MM.1S (cell line): ENCODE measurements around the gene RGN.
A peak's percentile ranks its signal among the peaks of the same experiment; 100 is the strongest.
"Not testable (repeated sequence)": the region's sequence is repeated elsewhere in the genome, so short reads cannot be mapped to it uniquely, and the experiment has no call there.

Source experiments
- DNase-seq: peaks from one replicate; pipeline ENCODE4 v3.0.0-alpha.2; 2015
- H2AFZ ChIP-seq: fragments of 300-600 bp; sonication (generic); 2 replicates; pipeline ENCODE4 v1.6.0; 2016; ENCODE audit warnings: antibody characterized with exemption, low read length
- H3F3A ChIP-seq: fragments of 300-600 bp; sonication (generic); 2 replicates; pipeline ENCODE4 v1.6.1; 2016; ENCODE audit warnings: mild to moderate bottlenecking, antibody characterized with exemption, low read length, moderate library complexity, mixed read lengths; ENCODE audit not compliant: insufficient read depth
- H3K27ac ChIP-seq: fragments of 300-600 bp; sonication (generic); 2 replicates; pipeline ENCODE4 v1.5.1; 2016; ENCODE audit warnings: mild to moderate bottlenecking, low read length
- H3K27me3 ChIP-seq: fragments of 300-600 bp; sonication (generic); replicated peaks from 2 replicates; pipeline ENCODE4 v1.6.0; 2016; ENCODE audit warnings: low read length; ENCODE audit not compliant: insufficient read depth
- H3K36me3 ChIP-seq: fragments of 300-600 bp; sonication (generic); replicated peaks from 2 replicates; pipeline ENCODE4 v1.6.1; 2016; ENCODE audit warnings: mild to moderate bottlenecking, low read length, mixed read lengths; ENCODE audit not compliant: insufficient read depth
- H3K4me1 ChIP-seq: fragments of 300-600 bp; sonication (generic); 2 replicates; pipeline ENCODE4 v1.6.1; 2016; ENCODE audit warnings: low read length, mixed read lengths
- H3K4me2 ChIP-seq: fragments of 300-600 bp; sonication (generic); 2 replicates; pipeline ENCODE4 v1.6.0; 2016; ENCODE audit warnings: low read depth, low read length
- H3K4me3 ChIP-seq: fragments of 300-600 bp; sonication (generic); 2 replicates; pipeline ENCODE4 v1.5.1; 2016; ENCODE audit warnings: low read length, mixed read lengths
- H3K79me2 ChIP-seq: fragments of 300-600 bp; sonication (generic); 2 replicates; pipeline ENCODE4 v1.6.1; 2016; ENCODE audit warnings: mixed run types, low read length, mixed read lengths
- H3K9ac ChIP-seq: fragments of 300-600 bp; sonication (generic); 2 replicates; pipeline ENCODE4 v1.6.1; 2016; ENCODE audit warnings: low read length, mixed read lengths
- H3K9me2 ChIP-seq: fragments of 300-600 bp; sonication (generic); replicated peaks from 2 replicates; pipeline ENCODE4 v1.6.1; 2016; ENCODE audit warnings: mild to moderate bottlenecking, low read length, mixed read lengths; ENCODE audit not compliant: insufficient read depth
- H3K9me3 ChIP-seq: fragments of 300-600 bp; sonication (generic); replicated peaks from 2 replicates; pipeline ENCODE4 v1.6.1; 2016; ENCODE audit warnings: mild to moderate bottlenecking, low read length, mixed read lengths; ENCODE audit not compliant: insufficient read depth
- H4K20me1 ChIP-seq: fragments of 300-600 bp; sonication (generic); 2 replicates; pipeline ENCODE4 v1.6.1; 2016; ENCODE audit warnings: mild to moderate bottlenecking, low read length, moderate library complexity, mixed read lengths; ENCODE audit not compliant: insufficient read depth
- EZH2 ChIP-seq: fragments of 300-600 bp; sonication (generic); optimal IDR thresholded peaks from 2 replicates; pipeline ENCODE3; 2017; ENCODE audit warnings: low read depth, mild to moderate bottlenecking, antibody characterized with exemption, low read length, mixed read lengths
- EZH2phosphoT487 ChIP-seq: fragments of 300-600 bp; sonication (generic); IDR thresholded peaks from 2 replicates; pipeline ENCODE4 v1.6.1; 2018; ENCODE audit warnings: antibody characterized with exemption, low read length
- TF ChIP-seq, protein P1 (sequence below): fragments of 300-600 bp; sonication (generic); IDR thresholded peaks from 2 replicates; pipeline ENCODE4 v1.5.1; 2016; ENCODE audit warnings: antibody characterized with exemption, low read length, mixed read lengths

RGN gene

GRCh38 chrX:47129157-47129898, 51.1 kb downstream of the RGN start:
- H2AFZ ChIP-seq: peak overlapping the region; percentile 90
- TF ChIP-seq, protein P1, sequence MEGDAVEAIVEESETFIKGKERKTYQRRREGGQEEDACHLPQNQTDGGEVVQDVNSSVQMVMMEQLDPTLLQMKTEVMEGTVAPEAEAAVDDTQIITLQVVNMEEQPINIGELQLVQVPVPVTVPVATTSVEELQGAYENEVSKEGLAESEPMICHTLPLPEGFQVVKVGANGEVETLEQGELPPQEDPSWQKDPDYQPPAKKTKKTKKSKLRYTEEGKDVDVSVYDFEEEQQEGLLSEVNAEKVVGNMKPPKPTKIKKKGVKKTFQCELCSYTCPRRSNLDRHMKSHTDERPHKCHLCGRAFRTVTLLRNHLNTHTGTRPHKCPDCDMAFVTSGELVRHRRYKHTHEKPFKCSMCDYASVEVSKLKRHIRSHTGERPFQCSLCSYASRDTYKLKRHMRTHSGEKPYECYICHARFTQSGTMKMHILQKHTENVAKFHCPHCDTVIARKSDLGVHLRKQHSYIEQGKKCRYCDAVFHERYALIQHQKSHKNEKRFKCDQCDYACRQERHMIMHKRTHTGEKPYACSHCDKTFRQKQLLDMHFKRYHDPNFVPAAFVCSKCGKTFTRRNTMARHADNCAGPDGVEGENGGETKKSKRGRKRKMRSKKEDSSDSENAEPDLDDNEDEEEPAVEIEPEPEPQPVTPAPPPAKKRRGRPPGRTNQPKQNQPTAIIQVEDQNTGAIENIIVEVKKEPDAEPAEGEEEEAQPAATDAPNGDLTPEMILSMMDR: no peak
- TF ChIP-seq EZH2phosphoT487: no peak
- TF ChIP-seq EZH2: no peak
- no peaks in the 10 kb centered on the region for H3K36me3 ChIP-seq
- H3K9me3 ChIP-seq: no peaks in the 10 kb centered on the region
- H3K4me3 ChIP-seq: peak overlapping the region; percentile 79
- no peaks in the 10 kb centered on the region for H4K20me1 ChIP-seq
- DNase-seq: peak; percentile 92
- H3K79me2 ChIP-seq: no peaks in the 10 kb centered on the region
- peak overlapping the region; percentile 16; the same call in 1 of the 2 replicates for H3K4me2 ChIP-seq
- peak overlapping the region; percentile 50; the same call in 1 of the 2 replicates for H3K27ac ChIP-seq
- no peaks in the 10 kb centered on the region for H3F3A ChIP-seq
- no peaks in the 10 kb centered on the region for H3K4me1 ChIP-seq
- H3K9me2 ChIP-seq: no peaks in the 10 kb centered on the region
- no peaks in the 10 kb centered on the region for H3K27me3 ChIP-seq
- H3K9ac ChIP-seq: peak overlapping the region; percentile 66; the same call in 1 of the 2 replicates

- no peaks in the 10 kb centered on the region for H4K20me1 ChIP-seq
- H3K27me3 ChIP-seq: no peaks in the 10 kb centered on the region
- no peaks in the 10 kb centered on the region for H3K9me3 ChIP-seq
- no peaks in the 10 kb centered on the region for H3K9me2 ChIP-seq
- H3K4me2 ChIP-seq: peak overlapping the region; percentile 32; the same call in 1 of the 2 replicates
- H3K27ac ChIP-seq: no peak overlapping the region
- peak overlapping the region; percentile 79 for H3K4me3 ChIP-seq
- H3K36me3 ChIP-seq: no peaks in the 10 kb centered on the region
- TF ChIP-seq, protein P1: no peak
- H3K9ac ChIP-seq: no peak overlapping the region
- H3K79me2 ChIP-seq: no peaks in the 10 kb centered on the region
- no peaks in the 10 kb centered on the region for H3K4me1 ChIP-seq
- H3F3A ChIP-seq: no peaks in the 10 kb centered on the region
- H2AFZ ChIP-seq: no peak overlapping the region
- DNase-seq: no peak
These were observed 51.7 kb downstream of the RGN start for GRCh38 chrX:47129899-47130358.

DNA sequence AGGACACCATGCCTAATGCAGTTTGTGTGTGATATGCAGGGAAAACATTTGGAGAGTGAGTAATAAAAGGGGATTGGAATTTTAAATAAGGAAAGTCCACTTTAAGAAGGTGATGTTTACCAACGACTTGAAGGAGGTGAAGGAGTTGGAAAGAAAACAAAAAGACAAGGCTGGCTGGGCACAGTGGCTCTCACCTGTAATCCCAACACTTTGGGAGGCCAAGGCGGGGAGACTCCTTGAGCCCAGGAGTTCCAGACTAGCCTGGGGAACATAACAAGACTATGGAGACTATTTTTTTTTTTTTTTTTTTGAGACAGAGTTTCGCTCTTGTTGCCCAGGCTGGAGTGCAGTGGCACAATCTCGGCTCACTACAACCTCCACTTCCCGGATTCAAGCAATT, 55.2 kb downstream of the RGN start:
- Histone ChIP-seq H3K79me2 (no peaks in the 10 kb centered on the region), H3F3A (no peaks in the 10 kb centered on the region), H3K27ac (no peak overlapping the region), H3K4me3 (no peak overlapping the region), H3K9me3 (no peaks in the 10 kb centered on the region), H3K36me3 (no peaks in the 10 kb centered on the region), H3K4me1 (no peaks in the 10 kb centered on the region), H3K27me3 (no peaks in the 10 kb centered on the region), H3K9me2 (no peaks in the 10 kb centered on the region), H4K20me1 (no peaks in the 10 kb centered on the region), H2AFZ (no peak overlapping the region), H3K9ac (no peak overlapping the region), H3K4me2 (no peak overlapping the region)
- DNase-seq: no peak
- TF ChIP-seq, protein P1: no peak
- TF ChIP-seq EZH2phosphoT487: no peak
- no peak for TF ChIP-seq EZH2

GRCh38 chrX:47135650-47136049, 57.4 kb downstream of the RGN start:
- H3K79me2 ChIP-seq, H2AFZ ChIP-seq, H3K9me3 ChIP-seq, H4K20me1 ChIP-seq, H3K27ac ChIP-seq, H3K36me3 ChIP-seq, H3K4me1 ChIP-seq, H3K9ac ChIP-seq, H3K4me2 ChIP-seq, H3K27me3 ChIP-seq, H3K4me3 ChIP-seq, H3F3A ChIP-seq, H3K9me2 ChIP-seq, DNase-seq: not testable (repeated sequence)
